Liver (tissue), 2 donors: ENCODE results near the gene PLEKHA3.

Experiments used
- CTCF ChIP-seq: fragments of 150-350 bp; IDR thresholded peaks from 2 replicates; pipeline ENCODE4 v1.5.1; 2017; ENCODE audit warnings: improper control_type of control experiment, low read depth, low read length; ENCODE audit not compliant: missing input control
- MAX ChIP-seq: IDR thresholded peaks from 2 replicates; pipeline ENCODE4 v1.6.1; 2016; ENCODE audit warnings: antibody characterized with exemption
- donor health status: healthy.

GRCh38 chr2:178452334-178452733 lies 27.9 kb upstream of the PLEKHA3 start:
- TF ChIP-seq CTCF = no peak
- TF ChIP-seq MAX = no peak
